Measurements from ENCODE around the gene ZSWIM8. TPM values are rescaled to one million over a fixed set of nuclear protein-coding genes. Genes with fewer than 3 reads are reported as not detected.
A peak's percentile ranks its signal among the peaks of the same experiment; 100 is the strongest.

The ZSWIM8 gene
- total RNA-seq, 4 donors from 2014 or later: 48.4 to 121 (median 101) TPM

GRCh38 chr10:73800560-73801252, 15.3 kb downstream of the ZSWIM8 start:
- H3K27me3 ChIP-seq: no peaks in the 10 kb centered on the region
- H3K4me1 ChIP-seq: no peaks in the 10 kb centered on the region
- ATAC-seq: no peak
- WGBS, 2 donors (ENCODE audit: low coverage in 1 of 2): no CpG with 5 or more reads among the region's 20 CpGs
- peaks cover 0 to 100% of the 10 kb centered on the region in 2 donors for H3K36me3 ChIP-seq
- H3K9me3 ChIP-seq: no peaks in the 10 kb centered on the region
- TF ChIP-seq POLR2A (IDR thresholded peaks at IDR 0.05): no peak
- TF ChIP-seq CTCF (IDR thresholded peaks at IDR 0.05): no peak
- no peak for TF ChIP-seq POLR2AphosphoS5 (IDR thresholded peaks at IDR 0.05)
- no peak for TF ChIP-seq EP300 (IDR thresholded peaks at IDR 0.05)
- H3K27ac ChIP-seq: no peak overlapping the region
- H3K4me3 ChIP-seq: no peak overlapping the region

GRCh38 chr10:73801253-73801590, 15.8 kb downstream of the ZSWIM8 start:
- Histone ChIP-seq H3K9me3 (no peaks in the 10 kb centered on the region), H3K4me1 (peaks cover 0 to 2% (median 0%) of the 10 kb centered on the region in 3 donors), H3K36me3 (peaks cover 0 to 100% of the 10 kb centered on the region in 2 donors), H3K4me3 (no peak overlapping the region), H3K27me3 (no peaks in the 10 kb centered on the region), H3K27ac (no peak overlapping the region)
- ATAC-seq: no peak
- no CpG with 5 or more reads among the region's 13 CpGs for WGBS, 2 donors (ENCODE audit: low coverage in 1 of 2)
- TF ChIP-seq EP300 (IDR thresholded peaks at IDR 0.05): no peak
- no peak for TF ChIP-seq POLR2AphosphoS5 (IDR thresholded peaks at IDR 0.05)
- TF ChIP-seq POLR2A (IDR thresholded peaks at IDR 0.05): no peak
- no peak for TF ChIP-seq CTCF (IDR thresholded peaks at IDR 0.05)

- WGBS, 2 donors (ENCODE audit: low coverage in 1 of 2): 78 to 79% methylated on average over 6 to 7 of the region's 11 CpGs
- Histone ChIP-seq H3K27ac (no peak overlapping the region), H3K27me3 (no peaks in the 10 kb centered on the region), H3K9me3 (no peaks in the 10 kb centered on the region), H3K36me3 (peaks cover 0 to 100% of the 10 kb centered on the region in 2 donors), H3K4me3 (no peak overlapping the region), H3K4me1 (peaks cover 0 to 14% (median 3%) of the 10 kb centered on the region in 3 donors)
- ATAC-seq: no peak
- TF ChIP-seq POLR2AphosphoS5 (IDR thresholded peaks at IDR 0.05): peak; percentile 4
- TF ChIP-seq POLR2A (IDR thresholded peaks at IDR 0.05): no peak
These were observed 17.0 kb downstream of the ZSWIM8 start for GRCh38 chr10:73802276-73802991.

- H3K4me1 ChIP-seq: peaks cover 0 to 21% (median 3%) of the 10 kb centered on the region in 3 donors
- no peaks in the 10 kb centered on the region for H3K27me3 ChIP-seq
- no peaks in the 10 kb centered on the region for H3K9me3 ChIP-seq
- no peak for ATAC-seq
- H3K27ac ChIP-seq: peak overlapping the region in 1 of 4 donors; percentile 16
- no peak for TF ChIP-seq POLR2AphosphoS5 (IDR thresholded peaks at IDR 0.05)
- no peak for TF ChIP-seq POLR2A (IDR thresholded peaks at IDR 0.05)
- no peak for TF ChIP-seq CTCF (IDR thresholded peaks at IDR 0.05)
- no peak for TF ChIP-seq EP300 (IDR thresholded peaks at IDR 0.05)
- no peak overlapping the region for H3K4me3 ChIP-seq
- H3K36me3 ChIP-seq: peaks cover 0 to 98% of the 10 kb centered on the region in 2 donors
These were observed 18.4 kb downstream of the ZSWIM8 start for GRCh38 chr10:73803680-73804286.

- Histone ChIP-seq H3K4me3 (no peak overlapping the region), H3K27me3 (no peaks in the 10 kb centered on the region), H3K4me1 (peaks cover 0 to 42% (median 17%) of the 10 kb centered on the region in 3 donors), H3K36me3 (peaks cover 0 to 84% of the 10 kb centered on the region in 2 donors), H3K9me3 (no peaks in the 10 kb centered on the region), H3K27ac (no peak overlapping the region)
- TF ChIP-seq POLR2A (IDR thresholded peaks at IDR 0.05): no peak
- TF ChIP-seq EP300 (IDR thresholded peaks at IDR 0.05): no peak
- TF ChIP-seq CTCF (IDR thresholded peaks at IDR 0.05): no peak
- TF ChIP-seq POLR2AphosphoS5 (IDR thresholded peaks at IDR 0.05): no peak
- no peak for ATAC-seq
- 91 to 97% methylated on average over 6 to 8 of the region's 14 CpGs for WGBS, 2 donors (ENCODE audit: low coverage in 1 of 2)
These were observed 21.0 kb downstream of the ZSWIM8 start for GRCh38 chr10:73806176-73806950.
